IMR-90 (cell line): ENCODE data around the gene PARD3. TPM values are rescaled to one million over a fixed set of nuclear protein-coding genes. Genes with fewer than 3 reads are reported as not detected.

Experiments
- ATAC-seq: fragments of 200-7000 bp; cut with Tn5 transposase; 2 replicates; pipeline ENCODE4 v1.9.1; 2020; ENCODE audit warnings: low read depth, mild to moderate bottlenecking, moderate library complexity
- BruUV-seq: library from RNA; stranded (reverse); fragments of 400-500 nt; replicated peaks from 2 replicates; lab custom pipeline; 2021; lab: Mats Ljungman, UMichigan
- CTCF ChIA-PET: fragments of 300-600 bp; formaldehyde crosslinking; extraction: SDS; loops from one replicate; lab custom pipeline; 2021; ENCODE audit warnings: antibody characterized with exemption; lab: Yijun Ruan, JAX
- POLR2A ChIA-PET: fragments of 300-600 bp; sonication (Branson Sonifier 250); formaldehyde crosslinking; loops from one replicate; lab custom pipeline; 2022; ENCODE audit warnings: antibody characterized with exemption; ENCODE audit not compliant: unreplicated experiment; lab: Charles Lee
- DNase-seq: peaks from one replicate; pipeline ENCODE4 v3.0.0; 2013
- H2AFZ ChIP-seq: replicated peaks from 2 replicates; pipeline ENCODE3; 2013; ENCODE audit warnings: low read length, mild to moderate bottlenecking; ENCODE audit not compliant: poor library complexity
- H2AK5ac ChIP-seq: 2 replicates; pipeline ENCODE4 v1.6.1; 2013; ENCODE audit warnings: low read depth, low read length, inconsistent platforms
- H2AK9ac ChIP-seq: replicated peaks from 2 replicates; pipeline ENCODE3; 2013; ENCODE audit warnings: mild to moderate bottlenecking, low read depth, low read length, moderate library complexity; ENCODE audit not compliant: poor library complexity
- H2BK120ac ChIP-seq: 2 replicates; pipeline ENCODE4 v1.6.1; 2013; ENCODE audit warnings: low read depth, low read length, inconsistent platforms
- H2BK15ac ChIP-seq: 3 replicates; pipeline ENCODE4 v1.6.1; 2013; ENCODE audit warnings: low read depth, low read length, inconsistent platforms
- H2BK20ac ChIP-seq: 2 replicates; pipeline ENCODE4 v1.6.1; 2013; ENCODE audit warnings: low read depth, mild to moderate bottlenecking, inconsistent platforms, low read length, moderate library complexity
- H2BK5ac ChIP-seq: 2 replicates; pipeline ENCODE4 v1.6.1; 2013; ENCODE audit warnings: mild to moderate bottlenecking, low read depth, low read length, inconsistent platforms; ENCODE audit not compliant: poor library complexity, severe bottlenecking
- H3K14ac ChIP-seq: replicated peaks from 2 replicates; pipeline ENCODE4 v1.6.1; 2013; ENCODE audit warnings: low read depth, low read length, inconsistent platforms
- H3K18ac ChIP-seq: 2 replicates; pipeline ENCODE4 v1.6.1; 2013; ENCODE audit warnings: low read depth, low read length, control low read depth
- H3K23ac ChIP-seq: 2 replicates; pipeline ENCODE4 v1.6.1; 2013; ENCODE audit warnings: low read depth, low read length, inconsistent platforms
- H3K27ac ChIP-seq: 2 replicates; pipeline ENCODE4 v1.5.1; 2013; ENCODE audit warnings: mild to moderate bottlenecking, control low read depth, low read length; ENCODE audit not compliant: insufficient read depth
- H3K27me3 ChIP-seq: 2 replicates; pipeline ENCODE4 v1.6.1; 2013; ENCODE audit warnings: low read length; ENCODE audit not compliant: control insufficient read depth, insufficient read depth
- H3K36me3 ChIP-seq: 2 replicates; pipeline ENCODE4 v1.6.1; 2013; ENCODE audit warnings: low read length, mixed read lengths; ENCODE audit not compliant: control insufficient read depth, insufficient read depth
- H3K4ac ChIP-seq: 2 replicates; pipeline ENCODE4 v1.6.1; 2013; ENCODE audit warnings: low read depth, low read length, inconsistent platforms
- H3K4me1 ChIP-seq: 2 replicates; pipeline ENCODE4 v1.6.1; 2013; ENCODE audit warnings: low read length, mixed read lengths; ENCODE audit not compliant: control insufficient read depth, insufficient read depth
- H3K4me2 ChIP-seq: 2 replicates; pipeline ENCODE4 v1.6.1; 2013; ENCODE audit warnings: low read depth, mild to moderate bottlenecking, control low read depth, low read length, moderate library complexity
- H3K4me3 ChIP-seq: 2 replicates; pipeline ENCODE4 v1.5.1; 2013; ENCODE audit warnings: low read depth, mild to moderate bottlenecking, control low read depth, low read length, moderate library complexity; ENCODE audit not compliant: insufficient read depth
- H3K56ac ChIP-seq: 2 replicates; pipeline ENCODE4 v1.6.1; 2013; ENCODE audit warnings: low read length, inconsistent platforms; ENCODE audit not compliant: insufficient read depth; ENCODE audit errors: extremely low read depth
- H3K79me1 ChIP-seq, 2 experiments: 2 replicates each; pipeline ENCODE4 v1.6.1; 2013; ENCODE audit warnings: low read length in 2 of 2, inconsistent platforms in 1 of 2, low read depth in 1 of 2
- H3K9ac ChIP-seq: 2 replicates; pipeline ENCODE4 v1.6.1; 2013; ENCODE audit warnings: low read depth, low read length, control low read depth
- H3K9me1 ChIP-seq: 2 replicates; pipeline ENCODE4 v1.6.1; 2013; ENCODE audit warnings: low read length, inconsistent platforms; ENCODE audit not compliant: insufficient read depth
- H3K9me3 ChIP-seq: 2 replicates; pipeline ENCODE4 v1.6.1; 2013; ENCODE audit warnings: low read length; ENCODE audit not compliant: control insufficient read depth, insufficient read depth
- H4K20me1 ChIP-seq: 2 replicates; pipeline ENCODE4 v1.6.1; 2013; ENCODE audit warnings: low read length, inconsistent platforms; ENCODE audit not compliant: insufficient read depth
- H4K5ac ChIP-seq: 2 replicates; pipeline ENCODE4 v1.6.1; 2013; ENCODE audit warnings: mild to moderate bottlenecking, low read depth, low read length, control low read depth
- H4K8ac ChIP-seq, 2 experiments: 2 replicates each; pipeline ENCODE4 v1.6.1; 2013; ENCODE audit warnings: low read depth in 2 of 2, low read length in 2 of 2, control low read depth in 1 of 2, inconsistent platforms in 1 of 2
- H4K91ac ChIP-seq: 2 replicates; pipeline ENCODE4 v1.6.1; 2013; ENCODE audit warnings: low read depth, low read length, inconsistent platforms; ENCODE audit not compliant: insufficient read depth
- BHLHE40 ChIP-seq: fragments of 150-350 bp; IDR thresholded peaks from 2 replicates; pipeline ENCODE4 v1.6.1; 2016; ENCODE audit warnings: mild to moderate bottlenecking, low read depth, low read length
- CEBPB ChIP-seq: IDR thresholded peaks from 2 replicates; pipeline ENCODE4 v1.6.1; 2012; ENCODE audit warnings: low read depth, low read length, improper control_type of control experiment
- CHD1 ChIP-seq: IDR thresholded peaks from 2 replicates; pipeline ENCODE4 v1.6.1; 2012; ENCODE audit warnings: low read depth, low read length, improper control_type of control experiment
- CTCF ChIP-seq: conservative IDR thresholded peaks from 2 replicates; pipeline ENCODE4 v1.5.1; 2012; ENCODE audit warnings: mild to moderate bottlenecking, low read depth, low read length, improper control_type of control experiment
- FOS ChIP-seq: fragments of 150-350 bp; IDR thresholded peaks from 2 replicates; pipeline ENCODE4 v1.6.1; 2016; ENCODE audit warnings: low read depth, low read length
- MAFK ChIP-seq: IDR thresholded peaks from 2 replicates; pipeline ENCODE4 v1.6.1; 2012; ENCODE audit warnings: low read depth, low read length, improper control_type of control experiment
- MAZ ChIP-seq: IDR thresholded peaks from 2 replicates; pipeline ENCODE4 v1.6.1; 2012; ENCODE audit warnings: low read depth, mild to moderate bottlenecking, low read length, improper control_type of control experiment, moderate library complexity, borderline replicate concordance
- MXI1 ChIP-seq: IDR thresholded peaks from 2 replicates; pipeline ENCODE4 v1.6.1; 2012; ENCODE audit warnings: low read depth, mild to moderate bottlenecking, low read length, moderate library complexity, borderline replicate concordance
- NFE2L2 ChIP-seq: fragments of 150-350 bp; IDR thresholded peaks from 2 replicates; pipeline ENCODE4 v1.6.1; 2016; ENCODE audit warnings: low read depth, mild to moderate bottlenecking, low read length
- POLR2A ChIP-seq: IDR thresholded peaks from 2 replicates; pipeline ENCODE4 v1.6.1; 2012; ENCODE audit warnings: mild to moderate bottlenecking, low read depth, low read length
- RAD21 ChIP-seq: IDR thresholded peaks from 2 replicates; pipeline ENCODE4 v1.6.1; 2012; ENCODE audit warnings: low read length, improper control_type of control experiment
- RCOR1 ChIP-seq: IDR thresholded peaks from 2 replicates; pipeline ENCODE4 v1.6.1; 2012; ENCODE audit warnings: mild to moderate bottlenecking, low read length, improper control_type of control experiment; ENCODE audit not compliant: insufficient replicate concordance
- RFX5 ChIP-seq: IDR thresholded peaks from 2 replicates; pipeline ENCODE4 v1.8.0; 2012; ENCODE audit warnings: low read depth, mild to moderate bottlenecking, low read length, moderate library complexity
- SMC3 ChIP-seq: fragments of 150-350 bp; IDR thresholded peaks from 2 replicates; pipeline ENCODE4 v1.6.1; 2016; ENCODE audit warnings: low read depth, mild to moderate bottlenecking, antibody characterized with exemption, low read length, moderate library complexity
- WGBS, 2 experiments: methylation state at CpG; one replicate each; pipeline versions ENCODE4 v1.1.5 to v1.1.7; 2013; ENCODE audit warnings: missing lambda C conversion rate in 2 of 2; ENCODE audit not compliant: insufficient read length in 1 of 2; ENCODE audit errors: extremely low coverage in 2 of 2; 5-methylcytosine and 5-hydroxymethylcytosine counted together
- dilution Hi-C: fragments of 300-500 bp; cut with HindIII; formaldehyde crosslinking; loops from one replicate; pipeline ENCODE4 v1.14.3; 2018; ENCODE audit warnings: low sequenced_read_pairs; ENCODE audit not compliant: unreplicated experiment
- in situ Hi-C: fragments of 300-500 bp; cut with MboI; formaldehyde crosslinking; loops from 3 replicates; pipeline ENCODE4 v1.14.3; 2019; ENCODE audit warnings: low sequenced_read_pairs, inconsistent platforms, mixed read lengths
- intact Hi-C: fragments of 100-400 bp; cut with micrococcal nuclease; formaldehyde crosslinking; loops from 2 replicates; pipeline ENCODE4 v1.10.0; 2022
- polyA plus RNA-seq, 3 experiments: library from polyadenylated mRNA; depleted of rRNA; stranded (reverse); fragments of >200 nt; gene quantifications; 2 replicates each; pipeline ENCODE4 v1.2.3, GENCODE V29; 2012; ENCODE audit warnings: low replicate concordance in 1 of 3
- total RNA-seq: library from RNA; depleted of rRNA; stranded (reverse); fragments of >200 nt; gene quantifications from 2 replicates; pipeline ENCODE4 v1.2.3, GENCODE V29; 2012
- TF ChIP-seq, protein P1 (sequence below): fragments of 150-350 bp; IDR thresholded peaks from 2 replicates; pipeline ENCODE4 v1.6.1; 2017; ENCODE audit warnings: mild to moderate bottlenecking, antibody characterized with exemption, low read length, low read depth
- TF ChIP-seq, protein P2 (sequence below): fragments of 150-350 bp; IDR thresholded peaks from 2 replicates; pipeline ENCODE4 v1.6.1; 2016; ENCODE audit warnings: low read depth, mild to moderate bottlenecking, low read length, moderate library complexity, borderline replicate concordance

PARD3 gene
- total and polyA plus RNA-seq, 2 of the 4 experiments (the other 2 are of a cell fraction) = 14.6 to 37.5 TPM

GRCh38 chr10:34670081-34670480 lies 145.0 kb downstream of the PARD3 start:
- no peak overlapping the region for H2BK15ac ChIP-seq
- H3K4me3 ChIP-seq = no peak overlapping the region
- TF ChIP-seq MAFK (no peak), CTCF (no peak), POLR2A (no peak), RAD21 (no peak), CEBPB (no peak), SMC3 (no peak), NFE2L2 (no peak), MAZ (no peak), RCOR1 (no peak), CHD1 (no peak), FOS (no peak), RFX5 (no peak), BHLHE40 (no peak), MXI1 (no peak)
- TF ChIP-seq, protein P1, sequence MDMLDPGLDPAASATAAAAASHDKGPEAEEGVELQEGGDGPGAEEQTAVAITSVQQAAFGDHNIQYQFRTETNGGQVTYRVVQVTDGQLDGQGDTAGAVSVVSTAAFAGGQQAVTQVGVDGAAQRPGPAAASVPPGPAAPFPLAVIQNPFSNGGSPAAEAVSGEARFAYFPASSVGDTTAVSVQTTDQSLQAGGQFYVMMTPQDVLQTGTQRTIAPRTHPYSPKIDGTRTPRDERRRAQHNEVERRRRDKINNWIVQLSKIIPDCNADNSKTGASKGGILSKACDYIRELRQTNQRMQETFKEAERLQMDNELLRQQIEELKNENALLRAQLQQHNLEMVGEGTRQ = no peak
- TF ChIP-seq, protein P2, sequence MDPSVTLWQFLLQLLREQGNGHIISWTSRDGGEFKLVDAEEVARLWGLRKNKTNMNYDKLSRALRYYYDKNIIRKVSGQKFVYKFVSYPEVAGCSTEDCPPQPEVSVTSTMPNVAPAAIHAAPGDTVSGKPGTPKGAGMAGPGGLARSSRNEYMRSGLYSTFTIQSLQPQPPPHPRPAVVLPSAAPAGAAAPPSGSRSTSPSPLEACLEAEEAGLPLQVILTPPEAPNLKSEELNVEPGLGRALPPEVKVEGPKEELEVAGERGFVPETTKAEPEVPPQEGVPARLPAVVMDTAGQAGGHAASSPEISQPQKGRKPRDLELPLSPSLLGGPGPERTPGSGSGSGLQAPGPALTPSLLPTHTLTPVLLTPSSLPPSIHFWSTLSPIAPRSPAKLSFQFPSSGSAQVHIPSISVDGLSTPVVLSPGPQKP = no peak
- H4K8ac ChIP-seq = no peak overlapping the region
- dilution Hi-C loops (no loop called here), intact Hi-C loops (no loop called here), in situ Hi-C loops (loop anchor here (10.0 to 25.0 kb wide), 2 partner anchors 342 to 545 kb away; no protein-coding TSS in a partner anchor)
- no peaks in the 10 kb centered on the region; the same call in 1 of the 2 replicates for H3K9me1 ChIP-seq
- no peak overlapping the region for H3K4ac ChIP-seq
- ATAC-seq = no peak
- H2AFZ ChIP-seq = no peak overlapping the region
- POLR2A ChIA-PET = no interaction called here
- no peak overlapping the region for H2AK9ac ChIP-seq
- H2BK20ac ChIP-seq = no peak overlapping the region
- no peaks in the 10 kb centered on the region for H3K9me3 ChIP-seq
- CTCF ChIA-PET = no interaction called here
- no peak overlapping the region for H3K9ac ChIP-seq
- no TSS peak for BruUV-seq
- no peak overlapping the region for H3K4me2 ChIP-seq
- no peaks in the 10 kb centered on the region for H3K36me3 ChIP-seq
- H4K5ac ChIP-seq = no peak overlapping the region
- H3K23ac ChIP-seq = no peak overlapping the region
- H3K18ac ChIP-seq = no peak overlapping the region
- WGBS, 2 experiments = 93% methylated on average over 12 of the region's 13 CpGs; no CpG with 5 or more reads in 1 of the 2 experiments
- H2BK5ac ChIP-seq = no peak overlapping the region
- H3K27ac ChIP-seq = no peak overlapping the region
- no peaks in the 10 kb centered on the region for H3K27me3 ChIP-seq
- no peak overlapping the region for H2AK5ac ChIP-seq
- no peak overlapping the region for H3K56ac ChIP-seq
- H4K20me1 ChIP-seq = peaks cover 6% of the 10 kb centered on the region; the same call in 1 of the 2 replicates
- no peak overlapping the region for H2BK120ac ChIP-seq
- peaks cover 3% of the 10 kb centered on the region; the same call in 1 of the 2 replicates for H3K4me1 ChIP-seq
- DNase-seq = no peak
- no peak overlapping the region for H3K14ac ChIP-seq
- H3K79me1 ChIP-seq = peaks cover 6 to 31% of the 10 kb centered on the region in 2 experiments; a peak in 3 of 4 replicates
- no peak overlapping the region for H4K91ac ChIP-seq
